Endodermal cell (in vitro differentiated cells): ENCODE results near the gene JMJD6. TPM values are rescaled to one million over a fixed set of nuclear protein-coding genes. Genes with fewer than 3 reads are reported as not detected.
"Not testable (repeated sequence)": the region's sequence is repeated elsewhere in the genome, so short reads cannot be mapped to it uniquely, and the experiment has no call there.

Experiments
- DNase-seq: peaks from one replicate; pipeline ENCODE4 v3.0.0-alpha.2; 2017
- H3K27ac ChIP-seq: 2 replicates; pipeline ENCODE4 v1.5.1; 2013; ENCODE audit warnings: mild to moderate bottlenecking, low read depth, low read length, moderate library complexity
- H3K27me3 ChIP-seq: 2 replicates; pipeline ENCODE4 v1.6.1; 2013; ENCODE audit warnings: mild to moderate bottlenecking, low read length, moderate library complexity; ENCODE audit not compliant: insufficient read depth, control insufficient read depth, poor library complexity, severe bottlenecking
- H3K36me3 ChIP-seq: 2 replicates; pipeline ENCODE4 v1.7.0; 2013; ENCODE audit warnings: mild to moderate bottlenecking, low read length, moderate library complexity; ENCODE audit not compliant: control insufficient read depth, insufficient read depth
- H3K4me1 ChIP-seq: one replicate; pipeline ENCODE4 v1.7.0; 2013; ENCODE audit warnings: low read length; ENCODE audit not compliant: control insufficient read depth, insufficient read depth
- H3K4me3 ChIP-seq: 2 replicates; pipeline ENCODE4 v1.5.1; 2013; ENCODE audit warnings: mild to moderate bottlenecking, low read length, moderate library complexity
- H3K9ac ChIP-seq: 2 replicates; pipeline ENCODE4 v1.6.1; 2013; ENCODE audit warnings: mild to moderate bottlenecking, low read length, moderate library complexity; ENCODE audit not compliant: poor library complexity, severe bottlenecking; ENCODE audit errors: extremely low read depth
- H3K9me3 ChIP-seq: 2 replicates; pipeline ENCODE4 v1.6.1; 2013; ENCODE audit warnings: mild to moderate bottlenecking, low read length, moderate library complexity; ENCODE audit not compliant: control insufficient read depth
- H3K27ac Mint-ChIP-seq: 2 replicates; pipeline ENCODE4 v1.8.0; 2020; ENCODE audit warnings: mixed read lengths
- H3K27me3 Mint-ChIP-seq: 2 replicates; pipeline ENCODE4 v1.8.0; 2021; ENCODE audit warnings: mild to moderate bottlenecking, mixed read lengths; ENCODE audit not compliant: insufficient read depth
- H3K36me3 Mint-ChIP-seq: 2 replicates; pipeline ENCODE4 v1.8.0; 2020; ENCODE audit warnings: low read depth, mixed read lengths
- H3K4me1 Mint-ChIP-seq: 2 replicates; pipeline ENCODE4 v1.8.0; 2020; ENCODE audit warnings: mixed read lengths
- H3K4me3 Mint-ChIP-seq: 2 replicates; pipeline ENCODE4 v1.8.0; 2020; ENCODE audit warnings: mild to moderate bottlenecking, moderate library complexity, mixed read lengths
- H3K9me3 Mint-ChIP-seq: 2 replicates; pipeline ENCODE4 v1.8.0; 2020; ENCODE audit warnings: mild to moderate bottlenecking, mixed read lengths
- CTCF ChIP-seq: fragments of 200-600 bp; sonication (generic); conservative IDR thresholded peaks from 2 replicates; pipeline ENCODE4 v1.5.0; 2021; ENCODE audit warnings: antibody characterized with exemption, mild to moderate bottlenecking
- WGBS, 2 experiments: methylation state at CpG; one replicate each; pipeline versions ENCODE4 v1.1.5 to v1.1.7; 2013; ENCODE audit warnings: missing lambda C conversion rate in 2 of 2, mixed read lengths in 1 of 2; ENCODE audit not compliant: insufficient coverage in 1 of 2, insufficient read length in 1 of 2; 5-methylcytosine and 5-hydroxymethylcytosine counted together
- total RNA-seq, 2 donors: library from RNA; stranded (reverse); fragmentation: NEBNext Ultra II Directional in 1 of 2; extraction: Animal tissue kit (Norgen Biotek cat#: 25700) in 1 of 2; gene quantifications; 2 replicates in 1 of 2; 3 replicates in 1 of 2; pipeline ENCODE4 v1.2.1, GENCODE V29; 2021

JMJD6 gene
- total RNA-seq, 2 donors from 2014 or later, result 17.0 to 20.3 TPM

DNA sequence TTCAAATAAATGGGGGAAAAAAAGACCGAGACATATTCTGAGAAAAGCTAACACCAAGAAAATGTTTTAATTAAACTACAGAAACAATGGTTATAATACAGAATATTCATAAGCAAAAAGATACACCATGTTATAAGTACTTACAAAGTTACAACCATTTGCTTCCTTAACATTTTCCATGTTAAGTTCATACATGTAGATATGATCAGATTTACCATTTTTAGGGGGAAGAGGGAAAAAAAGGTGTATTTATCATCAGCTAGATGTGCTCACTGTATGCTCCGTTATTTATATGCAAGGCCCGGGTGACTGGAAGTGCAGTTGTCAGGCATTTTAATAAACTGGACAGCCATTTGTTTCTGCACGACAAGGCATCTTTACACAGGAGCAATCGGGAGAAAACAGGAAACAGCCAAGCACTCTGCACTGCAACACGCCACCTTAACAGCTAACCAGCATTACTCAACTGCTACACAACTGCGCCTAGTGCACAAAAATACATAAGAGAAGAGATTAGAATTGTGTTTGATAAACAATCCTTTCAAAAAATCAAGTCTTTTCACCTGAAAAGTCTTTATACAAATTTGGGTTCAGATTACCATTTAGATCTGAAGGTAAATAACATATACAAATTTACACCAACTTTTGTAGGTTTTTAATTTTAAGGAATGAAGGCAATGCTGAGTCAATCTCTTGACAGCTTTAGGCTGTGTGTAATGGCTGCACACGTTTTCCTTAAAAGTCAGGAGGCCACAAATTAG lies 7.9 kb upstream of the JMJD6 start:
- Mint-ChIP-seq H3K9me3 (no peaks in the 10 kb centered on the region), H3K4me1 (peaks cover 26% of the 10 kb centered on the region), H3K27me3 (no peaks in the 10 kb centered on the region), H3K27ac (peak overlapping the region; percentile 74), H3K4me3 (peak overlapping the region; percentile 100), H3K36me3 (peaks cover 48% of the 10 kb centered on the region)
- Histone ChIP-seq H3K9me3 (no peaks in the 10 kb centered on the region), H3K9ac (peak overlapping the region; percentile 96), H3K27ac (no peak overlapping the region), H3K36me3 (peaks cover 46% of the 10 kb centered on the region), H3K4me3 (peak overlapping the region; percentile 90), H3K4me1 (peaks cover 9% of the 10 kb centered on the region), H3K27me3 (no peaks in the 10 kb centered on the region)
- 77 to 83% methylated on average over 5 to 6 of the region's 8 CpGs for WGBS, 2 experiments
- no peak for TF ChIP-seq CTCF
- DNase-seq, result no peak

DNA sequence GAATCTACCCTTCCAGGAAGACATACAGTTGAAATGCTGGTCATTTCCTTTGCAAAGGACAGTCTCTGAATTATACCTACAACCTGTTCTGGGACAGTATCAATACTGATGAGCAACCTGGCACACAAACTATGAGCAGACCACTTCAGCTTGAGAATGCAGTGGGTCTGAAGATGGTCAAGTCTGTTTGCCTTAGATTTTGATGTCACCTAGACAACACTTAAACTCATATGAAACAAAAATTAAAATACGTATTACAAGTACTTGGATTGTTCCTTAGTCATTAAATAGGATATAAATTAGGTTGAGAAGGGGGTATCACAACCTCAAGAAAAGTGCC lies 7.2 kb upstream of the JMJD6 start:
- Mint-ChIP-seq H3K27me3 (no peaks in the 10 kb centered on the region), H3K36me3 (peaks cover 48% of the 10 kb centered on the region), H3K4me3 (peak overlapping the region; percentile 100), H3K9me3 (no peaks in the 10 kb centered on the region), H3K4me1 (peaks cover 20% of the 10 kb centered on the region), H3K27ac (peak overlapping the region; percentile 62)
- no peaks in the 10 kb centered on the region for H3K9me3 ChIP-seq
- no peak overlapping the region for H3K27ac ChIP-seq
- no peak for TF ChIP-seq CTCF
- H3K36me3 ChIP-seq, result peaks cover 46% of the 10 kb centered on the region
- WGBS, 2 experiments, result 88% methylated on average over 1 of the region's 1 CpG; no CpG with 5 or more reads in 1 of the 2 experiments
- peak overlapping the region; percentile 96 for H3K9ac ChIP-seq
- DNase-seq, result no peak
- H3K27me3 ChIP-seq, result no peaks in the 10 kb centered on the region
- H3K4me3 ChIP-seq, result peak overlapping the region; percentile 90
- peaks cover 5% of the 10 kb centered on the region for H3K4me1 ChIP-seq

- Mint-ChIP-seq H3K4me1 (peaks cover 15% of the 10 kb centered on the region), H3K4me3 (peak overlapping the region; percentile 100), H3K9me3 (no peaks in the 10 kb centered on the region), H3K27me3 (no peaks in the 10 kb centered on the region), H3K27ac (peak overlapping the region; percentile 62), H3K36me3 (peaks cover 48% of the 10 kb centered on the region)
- Histone ChIP-seq H3K27ac (peak overlapping the region; percentile 5), H3K4me1 (peaks cover 5% of the 10 kb centered on the region), H3K9ac (no peak overlapping the region), H3K4me3 (peak overlapping the region; percentile 90), H3K36me3 (peaks cover 46% of the 10 kb centered on the region), H3K9me3 (no peaks in the 10 kb centered on the region), H3K27me3 (no peaks in the 10 kb centered on the region)
- WGBS, 2 experiments, result 98 to 100% methylated on average over 1 to 2 of the region's 3 CpGs
- peak; percentile 56 for DNase-seq
- no peak for TF ChIP-seq CTCF
Measured at GRCh38 chr17:76732734-76733617, 6.6 kb upstream of the JMJD6 start.

DNA sequence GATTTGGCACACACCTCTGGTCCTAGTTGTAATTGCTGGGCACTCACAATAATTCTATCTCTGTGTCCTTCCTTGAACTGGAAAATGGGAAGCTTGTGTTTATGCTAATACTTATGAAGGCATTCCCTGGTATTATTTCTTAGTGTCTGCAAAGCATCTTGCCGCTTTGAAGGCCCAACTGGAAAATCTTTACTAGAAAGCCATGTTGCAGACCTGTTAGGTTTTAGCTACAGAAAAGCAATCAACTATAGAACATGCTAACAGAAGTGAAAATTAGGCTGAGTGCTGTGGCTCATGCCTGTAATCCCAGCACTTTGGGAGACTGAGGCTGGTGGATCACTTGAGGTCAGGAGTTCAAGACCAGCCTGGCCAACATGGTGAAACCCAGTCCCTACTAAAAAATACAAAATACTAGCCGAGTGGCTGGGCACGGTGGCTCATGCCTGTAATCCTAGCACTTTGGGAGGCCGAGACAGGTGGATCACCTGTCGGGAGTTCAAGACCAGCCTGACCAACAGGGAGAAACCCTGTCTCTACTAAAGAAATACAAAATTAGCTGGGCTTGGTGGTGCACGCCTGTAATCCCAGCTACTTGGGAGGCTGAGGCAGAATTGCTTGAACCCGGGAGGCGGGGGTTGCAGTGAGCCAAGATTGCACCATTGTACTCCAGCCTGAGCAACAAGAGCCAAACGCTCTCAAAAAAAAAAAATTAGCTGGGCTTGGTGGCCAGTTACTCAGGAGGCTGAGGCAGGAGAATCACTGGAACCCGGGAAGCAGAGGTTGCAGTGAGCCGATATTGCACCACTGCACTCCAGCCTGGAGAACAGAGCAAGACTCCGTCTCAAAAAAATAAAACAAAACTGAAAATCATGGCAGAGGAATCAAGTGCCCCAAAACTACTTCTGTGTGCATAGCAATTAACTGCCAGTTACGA lies 5.7 kb upstream of the JMJD6 start:
- not testable (repeated sequence) for H3K27ac Mint-ChIP-seq, H3K27ac ChIP-seq, H3K4me1 ChIP-seq, H3K27me3 Mint-ChIP-seq, H3K4me3 Mint-ChIP-seq, H3K27me3 ChIP-seq, H3K9me3 ChIP-seq, H3K9me3 Mint-ChIP-seq, H3K4me3 ChIP-seq, H3K9ac ChIP-seq
- DNase-seq, result peak; percentile 56
- peaks cover 46% of the 10 kb centered on the region for H3K36me3 ChIP-seq
- 94 to 95% methylated on average over 13 of the region's 13 CpGs for WGBS, 2 experiments
- H3K4me1 Mint-ChIP-seq, result peaks cover 15% of the 10 kb centered on the region
- H3K36me3 Mint-ChIP-seq, result peaks cover 48% of the 10 kb centered on the region
